Panc1 (cell line): ENCODE data around the gene DBH. TPM values are rescaled to one million over a fixed set of nuclear protein-coding genes. Genes with fewer than 3 reads are reported as not detected.

Source experiments
- ATAC-seq: fragments of 200-7000 bp; cut with Tn5 transposase; 2 replicates; pipeline ENCODE4 v1.9.1; 2020; ENCODE audit warnings: mild to moderate bottlenecking, moderate library complexity
- BruUV-seq: library from RNA; stranded (reverse); fragments of 400-500 nt; replicated peaks from 2 replicates; lab custom pipeline; 2021; lab: Mats Ljungman, UMichigan
- CTCF ChIA-PET: fragments of 300-600 bp; sonication (Branson Sonifier 250); formaldehyde crosslinking; loops from one replicate; lab custom pipeline; 2022; ENCODE audit warnings: antibody characterized with exemption; lab: Charles Lee
- POLR2A ChIA-PET: fragments of 300-600 bp; sonication (Branson Sonifier 250); formaldehyde crosslinking; loops from one replicate; lab custom pipeline; 2022; ENCODE audit warnings: antibody characterized with exemption; lab: Charles Lee
- DNase-seq: peaks from one replicate; pipeline ENCODE4 v3.0.0-alpha.2; 2010; ENCODE audit warnings: low read depth, low spot score
- H3K27ac ChIP-seq: 2 replicates; pipeline ENCODE4 v1.5.1; 2011; ENCODE audit warnings: mild to moderate bottlenecking, low read length, inconsistent platforms
- H3K27me3 ChIP-seq: fragments of 200-500 bp; sonication (Bioruptor generic); 2 replicates; pipeline ENCODE4 v1.6.0; 2014; ENCODE audit warnings: low read length, inconsistent platforms; ENCODE audit not compliant: control insufficient read depth, insufficient read depth
- H3K36me3 ChIP-seq: fragments of 200-500 bp; sonication (Bioruptor generic); 2 replicates; pipeline ENCODE4 v1.5.1; 2014; ENCODE audit warnings: inconsistent platforms, mild to moderate bottlenecking, low read length, moderate library complexity; ENCODE audit not compliant: control insufficient read depth, insufficient read depth
- H3K4me1 ChIP-seq: 2 replicates; pipeline ENCODE4 v1.5.1; 2011; ENCODE audit warnings: inconsistent platforms, mild to moderate bottlenecking, low read length, moderate library complexity; ENCODE audit not compliant: control insufficient read depth, insufficient read depth
- H3K4me3 ChIP-seq, 2 experiments: 2 replicates each; pipeline ENCODE4 v1.5.1; 2011 to 2012; ENCODE audit warnings: low read depth in 2 of 2, low read length in 2 of 2, mild to moderate bottlenecking in 2 of 2, inconsistent platforms in 1 of 2, moderate library complexity in 1 of 2
- H3K9me3 ChIP-seq: fragments of 200-500 bp; sonication (Bioruptor generic); 2 replicates; pipeline ENCODE4 v1.5.1; 2014; ENCODE audit warnings: low read depth, mild to moderate bottlenecking, inconsistent platforms, low read length, moderate library complexity; ENCODE audit not compliant: control insufficient read depth, insufficient read depth
- POLR2AphosphoS5 ChIP-seq: IDR thresholded peaks from 2 replicates; pipeline ENCODE4 v1.6.1; 2012; ENCODE audit warnings: mild to moderate bottlenecking, low read depth, low read length, moderate library complexity
- SIN3A ChIP-seq: IDR thresholded peaks from 2 replicates; pipeline ENCODE4 v1.6.1; 2012; ENCODE audit warnings: low read depth, mild to moderate bottlenecking, low read length, moderate library complexity, borderline replicate concordance; ENCODE audit not compliant: insufficient read depth
- TCF7L2 ChIP-seq: IDR thresholded peaks from 2 replicates; pipeline ENCODE4 v1.6.1; 2011; ENCODE audit warnings: mild to moderate bottlenecking, low read depth, low read length, inconsistent platforms
- in situ Hi-C: cut with HindIII; loops from 2 replicates; pipeline ENCODE4 v1.10.0; 2016; ENCODE audit warnings: low sequenced_read_pairs, low pct_unique_long_range_greater_than_20kb
- intact Hi-C: fragments of 100-400 bp; cut with micrococcal nuclease; formaldehyde crosslinking; loops from one replicate; pipeline ENCODE4 v1.10.0; 2022; ENCODE audit not compliant: unreplicated experiment
- total RNA-seq: library from RNA; stranded (reverse); gene quantifications from one replicate; pipeline ENCODE4 v1.2.1, GENCODE V29; 2021; ENCODE audit not compliant: unreplicated experiment
- TF ChIP-seq, protein P1 (sequence below): fragments of 450-650 bp; IDR thresholded peaks from 2 replicates; pipeline ENCODE4 v1.5.1; 2017; ENCODE audit warnings: mild to moderate bottlenecking
- TF ChIP-seq, protein P2 (sequence below), 2 experiments: IDR thresholded peaks; 2 replicates each; pipeline ENCODE4 v1.6.1; 2011 to 2012; ENCODE audit warnings: low read depth in 2 of 2, control low read depth in 1 of 2, low read length in 1 of 2, mild to moderate bottlenecking in 1 of 2, moderate library complexity in 1 of 2; ENCODE audit not compliant: insufficient read depth in 1 of 2

Gene DBH
- total RNA-seq, 1 experiment from 2014 or later = not detected

- intact Hi-C loops = no loop called here
- no peaks in the 10 kb centered on the region for H3K36me3 ChIP-seq
- DNase-seq = no peak
- CTCF ChIA-PET = no interaction called here
- TF ChIP-seq TCF7L2 (no peak), SIN3A (no peak), POLR2AphosphoS5 (no peak)
- TF ChIP-seq, protein P1, sequence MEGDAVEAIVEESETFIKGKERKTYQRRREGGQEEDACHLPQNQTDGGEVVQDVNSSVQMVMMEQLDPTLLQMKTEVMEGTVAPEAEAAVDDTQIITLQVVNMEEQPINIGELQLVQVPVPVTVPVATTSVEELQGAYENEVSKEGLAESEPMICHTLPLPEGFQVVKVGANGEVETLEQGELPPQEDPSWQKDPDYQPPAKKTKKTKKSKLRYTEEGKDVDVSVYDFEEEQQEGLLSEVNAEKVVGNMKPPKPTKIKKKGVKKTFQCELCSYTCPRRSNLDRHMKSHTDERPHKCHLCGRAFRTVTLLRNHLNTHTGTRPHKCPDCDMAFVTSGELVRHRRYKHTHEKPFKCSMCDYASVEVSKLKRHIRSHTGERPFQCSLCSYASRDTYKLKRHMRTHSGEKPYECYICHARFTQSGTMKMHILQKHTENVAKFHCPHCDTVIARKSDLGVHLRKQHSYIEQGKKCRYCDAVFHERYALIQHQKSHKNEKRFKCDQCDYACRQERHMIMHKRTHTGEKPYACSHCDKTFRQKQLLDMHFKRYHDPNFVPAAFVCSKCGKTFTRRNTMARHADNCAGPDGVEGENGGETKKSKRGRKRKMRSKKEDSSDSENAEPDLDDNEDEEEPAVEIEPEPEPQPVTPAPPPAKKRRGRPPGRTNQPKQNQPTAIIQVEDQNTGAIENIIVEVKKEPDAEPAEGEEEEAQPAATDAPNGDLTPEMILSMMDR = no peak
- TF ChIP-seq, protein P2, sequence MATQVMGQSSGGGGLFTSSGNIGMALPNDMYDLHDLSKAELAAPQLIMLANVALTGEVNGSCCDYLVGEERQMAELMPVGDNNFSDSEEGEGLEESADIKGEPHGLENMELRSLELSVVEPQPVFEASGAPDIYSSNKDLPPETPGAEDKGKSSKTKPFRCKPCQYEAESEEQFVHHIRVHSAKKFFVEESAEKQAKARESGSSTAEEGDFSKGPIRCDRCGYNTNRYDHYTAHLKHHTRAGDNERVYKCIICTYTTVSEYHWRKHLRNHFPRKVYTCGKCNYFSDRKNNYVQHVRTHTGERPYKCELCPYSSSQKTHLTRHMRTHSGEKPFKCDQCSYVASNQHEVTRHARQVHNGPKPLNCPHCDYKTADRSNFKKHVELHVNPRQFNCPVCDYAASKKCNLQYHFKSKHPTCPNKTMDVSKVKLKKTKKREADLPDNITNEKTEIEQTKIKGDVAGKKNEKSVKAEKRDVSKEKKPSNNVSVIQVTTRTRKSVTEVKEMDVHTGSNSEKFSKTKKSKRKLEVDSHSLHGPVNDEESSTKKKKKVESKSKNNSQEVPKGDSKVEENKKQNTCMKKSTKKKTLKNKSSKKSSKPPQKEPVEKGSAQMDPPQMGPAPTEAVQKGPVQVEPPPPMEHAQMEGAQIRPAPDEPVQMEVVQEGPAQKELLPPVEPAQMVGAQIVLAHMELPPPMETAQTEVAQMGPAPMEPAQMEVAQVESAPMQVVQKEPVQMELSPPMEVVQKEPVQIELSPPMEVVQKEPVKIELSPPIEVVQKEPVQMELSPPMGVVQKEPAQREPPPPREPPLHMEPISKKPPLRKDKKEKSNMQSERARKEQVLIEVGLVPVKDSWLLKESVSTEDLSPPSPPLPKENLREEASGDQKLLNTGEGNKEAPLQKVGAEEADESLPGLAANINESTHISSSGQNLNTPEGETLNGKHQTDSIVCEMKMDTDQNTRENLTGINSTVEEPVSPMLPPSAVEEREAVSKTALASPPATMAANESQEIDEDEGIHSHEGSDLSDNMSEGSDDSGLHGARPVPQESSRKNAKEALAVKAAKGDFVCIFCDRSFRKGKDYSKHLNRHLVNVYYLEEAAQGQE (IDR thresholded peaks at IDR 0.05; ENCODE audit: insufficient read depth in 1 of 2, low read depth in 2 of 2, low read length in 1 of 2) = no peak
- no peaks in the 10 kb centered on the region; the same call in 1 of the 2 replicates for H3K4me1 ChIP-seq
- no peaks in the 10 kb centered on the region for H3K27me3 ChIP-seq
- POLR2A ChIA-PET = no interaction called here
- H3K9me3 ChIP-seq = no peaks in the 10 kb centered on the region
- in situ Hi-C loops = no loop called here
- no peak for ATAC-seq
- no peak overlapping the region for H3K27ac ChIP-seq
- no TSS peak for BruUV-seq
- H3K4me3 ChIP-seq = no peak overlapping the region
Measured at GRCh38 chr9:133708246-133709014, 72.3 kb downstream of the DBH start.

Other genes starting within 250 kb of the DBH start
- 19.9 TPM for gene REXO4, start 218.4 kb upstream of the DBH start, total RNA-seq
- 3.4 TPM for gene ADAMTS13, start 214.0 kb upstream of the DBH start, total RNA-seq
- gene CACFD1, start 176.4 kb upstream of the DBH start, total RNA-seq = 13.9 TPM
- 48.2 TPM for gene SLC2A6, start 157.3 kb upstream of the DBH start, total RNA-seq
- gene MYMK, start 111.4 kb upstream of the DBH start, total RNA-seq = not detected
- 0.10 TPM for gene ADAMTSL2, start 101.7 kb upstream of the DBH start, total RNA-seq
- gene FAM163B, start 27.0 kb upstream of the DBH start, total RNA-seq = not detected
- 0.13 TPM for gene SARDH, start 102.0 kb downstream of the DBH start, total RNA-seq